CD1c-positive myeloid dendritic cell (primary cell): ENCODE results near the gene ABCG2.

Source experiments
- DNase-seq: peaks from one replicate; pipeline ENCODE4 v3.0.0-alpha.2; 2016; ENCODE audit errors: extremely low spot score

Gene ABCG2

DNA sequence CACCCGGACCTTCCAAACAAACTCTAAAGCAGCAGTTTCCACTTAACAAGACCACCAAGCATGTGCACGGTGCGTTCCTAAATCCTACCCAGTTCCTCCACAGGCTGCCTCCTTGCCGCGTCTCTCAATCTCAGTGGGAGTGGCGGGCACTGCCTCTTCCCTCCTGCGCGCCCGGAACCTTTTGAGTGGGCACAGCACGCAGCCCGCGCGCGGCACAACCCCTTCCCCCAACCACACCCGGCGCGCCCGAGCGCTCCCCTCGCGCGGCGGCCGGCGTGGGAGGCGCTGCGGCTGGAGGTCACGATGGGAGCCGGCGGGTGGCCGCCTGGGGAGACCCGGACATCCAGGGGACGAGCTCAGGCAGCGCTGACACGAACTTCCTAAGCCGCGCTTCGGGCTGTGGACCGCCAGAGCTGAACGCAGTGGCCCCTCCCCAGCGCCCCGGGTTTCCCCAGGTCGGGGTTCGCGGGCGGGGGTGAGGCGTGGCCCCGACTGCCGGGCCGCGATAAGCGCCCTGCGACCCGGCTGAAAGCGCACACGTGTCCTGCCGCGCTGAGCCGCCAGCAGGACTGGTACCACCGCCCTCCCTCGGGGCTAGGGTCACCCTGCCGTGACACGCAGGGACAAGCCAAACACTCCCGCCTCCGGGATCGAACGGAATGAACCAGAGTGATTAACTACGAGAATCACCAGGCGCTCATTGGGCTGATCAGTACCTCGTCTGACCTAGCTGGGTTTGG lies at the start of gene ABCG2:
ABCG2 (minus strand) TSS at position 151 of the 740 bp plus-strand sequence. CDS start 18,644 bp downstream, outside the sequence.
- DNase-seq, result peak; percentile 88

DNA sequence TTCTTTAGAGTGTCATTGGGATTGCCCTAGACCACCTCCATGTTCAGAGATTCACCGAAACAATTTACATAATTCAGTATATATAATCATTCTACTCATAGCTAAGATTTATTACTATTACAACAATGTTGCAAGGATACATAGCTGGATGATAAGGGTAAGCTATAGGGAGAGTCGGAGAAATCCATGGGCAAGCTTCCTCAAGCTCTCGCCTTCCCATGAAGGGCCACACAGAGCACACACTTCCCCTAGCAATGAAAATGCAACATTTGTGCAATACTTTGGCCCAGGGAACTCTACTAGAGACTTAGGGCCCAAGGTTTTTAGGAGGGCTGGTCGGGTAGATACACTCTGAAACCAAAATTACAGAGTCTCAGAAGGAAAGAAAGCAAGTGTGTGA lies 49.7 kb upstream of the ABCG2 start:
- no peak for DNase-seq

DNA sequence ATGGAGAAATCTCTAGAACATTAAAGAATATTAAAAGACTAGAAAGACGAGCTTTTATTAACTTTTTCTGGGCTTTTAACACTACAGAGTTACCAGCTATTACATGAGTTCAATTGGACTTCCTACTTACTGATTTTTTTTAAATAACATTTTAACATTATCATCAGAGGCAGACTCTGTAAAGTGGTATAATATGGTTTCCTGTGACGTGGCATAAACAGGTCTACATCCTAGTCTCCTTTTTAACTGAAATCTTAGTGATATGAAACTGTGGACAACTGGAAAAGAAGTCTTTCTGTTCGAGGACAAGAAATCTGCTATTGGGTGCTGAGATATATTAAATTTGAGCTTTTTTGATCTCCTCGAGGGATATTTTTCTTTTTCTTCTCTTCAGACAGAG lies 48.7 kb upstream of the ABCG2 start:
- DNase-seq, result no peak

DNA sequence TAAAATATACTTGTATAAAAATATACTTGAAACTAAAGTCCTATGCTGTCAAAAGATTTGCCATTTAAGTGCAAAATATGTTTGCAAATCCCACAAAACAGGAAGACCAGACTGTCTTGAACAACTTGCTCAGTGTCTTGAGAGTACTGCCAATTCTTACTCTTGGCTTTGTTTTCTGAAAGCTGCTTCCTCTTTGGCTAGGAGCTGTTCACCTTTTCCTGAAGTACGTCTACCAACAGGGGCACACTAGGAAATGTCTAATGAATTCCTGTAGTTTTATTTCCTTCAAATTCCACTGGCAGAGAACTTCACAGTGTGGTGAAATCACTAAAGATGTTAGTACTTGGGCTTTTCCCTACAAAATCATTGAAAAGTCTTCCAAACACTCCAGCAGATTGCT lies 46.4 kb upstream of the ABCG2 start:
- DNase-seq, result no peak

DNA sequence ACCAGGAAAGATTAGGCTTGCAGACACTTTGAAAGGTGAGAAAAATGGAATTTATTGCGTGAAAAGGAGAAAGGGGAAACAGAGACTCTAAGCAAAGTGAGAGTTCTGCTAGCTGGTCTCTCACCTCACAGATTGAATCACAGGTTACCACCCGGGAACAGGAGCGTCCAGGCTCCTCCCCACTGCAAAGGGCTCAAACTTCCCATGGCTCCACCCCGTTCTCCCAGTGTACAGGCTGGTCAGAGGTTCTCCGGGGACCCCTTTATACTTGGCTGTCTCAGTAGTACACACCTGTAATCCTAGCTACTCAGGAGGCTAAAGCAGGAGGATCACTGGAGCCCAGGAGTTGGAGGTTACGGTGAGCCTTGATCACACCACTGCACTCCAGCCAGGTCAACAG lies 44.0 kb upstream of the ABCG2 start:
- no peak for DNase-seq

DNA sequence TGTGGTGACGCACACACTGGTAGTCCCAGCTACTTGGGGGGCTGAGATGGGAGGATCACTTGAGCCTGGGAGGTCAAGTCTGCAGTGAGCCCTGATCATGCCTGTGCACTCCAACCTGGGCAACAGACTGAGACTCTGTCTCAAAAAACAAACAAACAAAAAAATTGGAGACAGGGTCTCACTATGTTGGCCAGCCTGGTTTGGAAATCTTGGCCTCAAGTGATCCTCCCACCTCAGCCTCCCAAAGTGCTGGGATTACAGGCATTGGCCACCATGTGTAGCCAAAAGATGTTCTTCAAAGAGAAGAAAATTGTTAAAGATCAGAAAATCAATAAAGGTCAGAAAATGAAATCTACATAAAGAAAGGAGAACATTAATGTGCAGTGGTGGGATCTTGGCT lies 41.7 kb upstream of the ABCG2 start:
- DNase-seq, result no peak

DNA sequence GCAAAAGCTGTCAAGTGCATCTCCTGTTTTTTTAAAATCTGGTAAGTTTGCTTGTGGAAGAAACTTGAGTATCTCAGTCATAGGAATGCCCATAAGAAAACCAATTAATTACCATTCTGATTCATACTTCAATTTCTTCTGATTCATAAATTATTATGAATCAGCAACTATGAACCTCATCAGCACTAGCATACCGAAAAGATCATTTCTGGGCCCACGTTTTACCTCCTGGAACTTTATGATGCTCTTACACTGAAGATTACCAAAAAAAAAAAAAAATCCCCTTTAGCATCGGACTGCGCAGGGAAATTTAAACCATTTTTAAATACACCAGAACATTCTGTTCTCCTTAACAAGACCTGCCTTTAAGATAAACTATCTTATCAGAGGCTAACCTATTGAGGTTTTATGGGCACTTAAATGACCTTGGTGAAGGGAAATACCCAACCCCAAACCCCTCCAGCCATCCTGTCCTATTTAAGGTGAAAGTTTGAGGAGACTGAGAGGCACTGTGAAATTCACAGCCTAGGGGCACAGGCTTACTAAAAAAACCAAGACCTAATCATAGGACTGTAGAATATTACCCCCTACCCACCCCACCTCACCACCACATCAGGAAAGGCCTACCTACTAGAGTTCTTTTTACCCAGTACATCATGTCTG lies 38.2 kb upstream of the ABCG2 start:
- DNase-seq, result no peak

DNA sequence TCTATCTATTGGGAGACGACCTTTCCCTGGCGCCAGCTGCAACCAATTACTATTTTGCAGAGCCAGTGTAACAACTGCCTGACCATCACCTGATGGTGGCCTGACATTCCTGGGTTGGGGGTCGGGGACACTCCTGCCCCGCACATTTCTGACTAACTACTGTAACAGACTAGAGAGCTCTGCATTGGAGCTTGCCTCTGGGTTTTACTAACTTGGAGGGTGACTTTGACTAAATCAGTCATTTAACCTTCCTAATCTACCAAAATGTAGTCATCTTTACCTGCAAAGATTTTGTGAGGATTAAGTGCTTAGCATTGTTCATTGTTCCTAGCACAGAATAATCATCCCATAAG lies 37.5 kb upstream of the ABCG2 start:
- no peak for DNase-seq

DNA sequence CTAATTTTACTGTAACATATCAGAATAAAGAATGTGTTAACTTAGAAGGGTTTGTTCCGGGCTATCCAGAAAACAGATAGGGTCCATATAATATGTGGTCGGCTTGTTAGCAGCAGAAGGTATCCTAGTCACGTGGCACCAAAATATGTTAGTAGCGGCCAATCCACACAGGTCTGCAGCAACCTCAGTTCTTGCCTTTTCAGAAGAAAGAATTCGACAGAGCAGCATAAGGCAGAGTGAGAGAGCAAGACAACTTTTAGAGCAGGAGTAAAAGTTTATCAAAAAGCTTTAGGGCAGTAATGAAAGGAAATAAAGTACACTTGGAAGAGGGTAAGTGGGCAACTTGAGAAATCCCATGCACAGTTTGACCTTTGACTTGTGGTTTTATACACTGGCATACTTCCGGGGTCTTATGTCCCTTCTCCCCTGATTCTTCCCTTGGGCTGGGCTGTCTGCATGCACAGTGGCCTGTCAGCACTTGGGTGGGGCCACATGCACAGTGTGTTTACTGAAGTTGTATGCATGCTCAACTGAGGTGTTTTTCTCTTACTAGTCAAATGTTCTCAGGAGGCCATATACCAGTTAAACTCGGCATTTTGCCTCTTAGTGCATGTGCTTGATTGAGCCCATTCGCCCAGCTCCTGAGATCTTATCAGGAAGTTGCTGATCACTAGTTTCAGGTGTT lies 37.0 kb upstream of the ABCG2 start:
- DNase-seq, result no peak

DNA sequence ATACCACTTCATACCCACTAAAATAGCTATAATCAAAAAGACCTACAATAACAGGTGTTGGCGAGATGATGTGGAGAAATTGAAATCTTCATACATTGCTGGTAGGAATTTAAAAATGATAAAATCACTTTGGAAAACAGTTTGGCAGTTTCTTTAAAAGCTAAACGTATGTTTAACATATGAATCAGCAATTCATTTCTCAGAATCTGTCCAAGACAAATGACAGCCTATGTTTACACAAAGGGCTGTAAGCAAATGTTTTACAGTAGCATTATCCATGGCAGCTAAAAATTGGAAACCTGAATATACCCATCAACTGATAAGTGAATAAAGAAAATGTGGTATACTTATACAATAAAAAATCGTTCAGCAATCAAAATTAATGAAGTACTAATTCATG lies 33.0 kb upstream of the ABCG2 start:
- no peak for DNase-seq

DNA sequence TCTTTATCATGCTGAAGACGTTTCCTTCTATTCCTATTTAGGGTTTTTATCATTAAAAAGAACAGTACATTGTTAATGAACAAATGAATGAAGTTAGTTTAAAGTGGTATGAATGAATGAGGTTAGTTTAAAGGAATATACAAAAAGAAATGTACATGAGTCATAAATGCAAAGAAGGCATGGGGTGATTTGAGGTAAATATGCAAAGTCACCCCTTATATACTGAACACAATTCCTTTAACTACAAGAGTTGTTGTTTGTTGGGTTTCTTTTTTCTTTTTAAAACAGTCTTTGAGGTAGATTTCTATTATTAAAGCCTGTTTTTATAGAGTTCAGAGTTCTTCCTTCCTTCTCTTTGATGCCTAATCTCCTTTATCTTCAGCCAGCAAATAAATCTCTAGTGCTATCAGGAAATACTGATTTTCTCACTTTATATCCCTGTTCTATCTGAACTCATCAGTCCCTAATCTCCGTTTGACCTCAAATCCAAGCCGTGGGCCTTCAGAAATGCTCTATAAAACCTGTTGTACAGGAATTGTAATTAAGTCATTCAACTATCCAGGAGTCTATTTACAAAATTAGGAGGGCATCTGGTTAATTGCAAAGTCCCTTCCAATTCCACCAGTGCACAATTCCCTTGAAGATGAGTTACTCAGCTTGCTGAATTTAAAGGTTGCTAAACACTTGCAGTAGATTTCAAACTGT lies 31.6 kb upstream of the ABCG2 start:
- no peak for DNase-seq

DNA sequence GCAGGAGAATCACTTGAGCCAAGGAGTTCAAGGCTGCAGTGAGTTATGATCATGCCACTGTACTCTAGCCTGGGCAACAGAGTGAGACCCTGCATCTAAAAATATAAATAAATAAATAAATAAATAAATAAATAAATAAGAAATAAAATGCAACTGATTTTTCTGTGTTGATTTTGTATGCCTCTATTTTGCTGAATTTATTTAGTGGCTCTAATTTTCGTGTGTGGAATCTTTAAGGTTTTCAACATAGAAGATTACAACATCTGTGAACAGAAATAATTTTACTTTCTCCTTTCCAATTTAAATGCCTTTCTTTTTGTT lies 30.9 kb upstream of the ABCG2 start:
- DNase-seq, result no peak

DNA sequence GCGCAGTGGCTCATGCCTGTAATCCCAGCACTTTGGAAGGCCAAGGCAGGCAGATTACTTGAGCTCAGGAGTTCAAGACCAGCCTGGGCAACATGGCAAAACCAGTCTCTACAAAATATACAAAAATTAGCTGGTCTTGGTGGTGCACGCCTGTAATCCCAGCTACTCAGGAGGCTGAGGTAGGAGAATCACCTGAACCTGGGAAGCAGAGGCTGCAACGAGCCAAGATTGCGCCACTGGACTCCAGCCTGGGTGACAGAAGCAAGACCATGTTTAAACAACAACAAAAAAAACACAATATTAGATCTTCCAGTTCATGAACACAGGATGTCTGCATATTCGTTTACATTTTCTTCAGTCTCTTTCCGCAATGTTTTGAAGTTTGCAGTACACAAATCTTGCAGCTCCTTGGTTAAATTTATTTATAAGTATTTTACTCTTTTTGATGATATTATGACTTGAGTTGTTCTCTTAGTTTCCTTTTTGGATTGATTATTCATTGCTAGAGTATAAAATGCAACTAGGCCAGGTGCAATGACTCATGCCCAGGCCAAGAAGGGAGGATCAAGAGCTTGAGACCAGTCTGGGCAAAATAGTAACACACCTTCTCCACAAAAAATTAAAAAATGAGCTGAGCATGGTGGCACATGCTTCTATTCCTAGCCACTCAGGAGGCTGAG lies 30.4 kb upstream of the ABCG2 start:
- DNase-seq, result no peak

DNA sequence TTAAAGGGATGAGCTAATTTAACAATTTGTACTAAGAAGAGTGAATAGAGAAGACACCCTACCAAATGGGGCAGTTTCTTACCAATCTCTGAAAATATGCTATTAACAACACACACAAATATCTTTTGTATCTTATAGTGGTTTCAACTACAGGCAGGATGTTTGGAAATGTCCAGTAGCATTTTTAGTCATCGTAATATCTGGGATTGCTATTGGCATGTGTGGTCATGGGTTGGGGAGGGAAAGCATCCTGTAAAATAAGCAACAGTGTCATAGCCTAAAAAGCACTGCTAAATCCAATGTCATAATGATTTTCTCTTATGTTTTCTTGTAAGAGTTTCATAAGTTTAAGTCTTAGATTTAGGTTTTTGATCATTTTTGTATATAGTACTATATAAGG lies 29.3 kb upstream of the ABCG2 start:
- no peak for DNase-seq

DNA sequence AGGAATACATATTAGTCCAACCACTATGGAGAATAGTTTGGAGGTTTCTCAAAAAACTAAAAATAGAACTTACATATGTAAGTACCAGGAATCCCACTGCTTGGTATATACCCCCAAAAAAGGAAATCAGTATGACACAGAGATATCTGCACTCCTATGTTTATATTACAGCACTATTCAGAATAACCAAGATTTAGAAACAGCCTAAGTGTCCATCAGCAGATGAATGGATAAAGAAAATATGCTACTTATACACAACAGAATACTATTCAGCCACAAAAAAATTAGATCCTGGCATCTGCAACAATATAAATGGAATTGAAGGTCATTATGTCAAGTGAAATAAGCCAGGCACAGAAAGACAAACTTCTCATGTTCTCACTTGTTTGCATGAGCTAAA lies 27.5 kb upstream of the ABCG2 start:
- DNase-seq, result no peak

DNA sequence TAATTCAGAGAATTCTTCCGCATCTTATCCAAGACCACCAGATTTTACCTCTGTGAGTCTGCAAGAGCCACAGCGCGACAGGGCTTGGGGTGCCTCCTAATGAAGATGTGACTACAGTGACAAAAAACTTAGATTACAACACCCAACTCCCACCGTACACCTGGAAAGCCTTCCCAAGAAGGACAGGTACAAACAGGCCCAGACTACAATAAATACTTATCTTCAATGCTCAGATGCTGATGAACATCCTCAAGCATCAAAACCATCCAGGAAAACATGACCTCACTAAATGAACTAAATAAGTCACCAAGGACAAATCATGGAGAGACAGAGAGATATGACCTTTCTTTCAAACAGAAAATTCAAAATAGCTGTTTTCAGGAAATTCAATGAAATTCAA lies 20.8 kb upstream of the ABCG2 start:
- DNase-seq, result no peak

DNA sequence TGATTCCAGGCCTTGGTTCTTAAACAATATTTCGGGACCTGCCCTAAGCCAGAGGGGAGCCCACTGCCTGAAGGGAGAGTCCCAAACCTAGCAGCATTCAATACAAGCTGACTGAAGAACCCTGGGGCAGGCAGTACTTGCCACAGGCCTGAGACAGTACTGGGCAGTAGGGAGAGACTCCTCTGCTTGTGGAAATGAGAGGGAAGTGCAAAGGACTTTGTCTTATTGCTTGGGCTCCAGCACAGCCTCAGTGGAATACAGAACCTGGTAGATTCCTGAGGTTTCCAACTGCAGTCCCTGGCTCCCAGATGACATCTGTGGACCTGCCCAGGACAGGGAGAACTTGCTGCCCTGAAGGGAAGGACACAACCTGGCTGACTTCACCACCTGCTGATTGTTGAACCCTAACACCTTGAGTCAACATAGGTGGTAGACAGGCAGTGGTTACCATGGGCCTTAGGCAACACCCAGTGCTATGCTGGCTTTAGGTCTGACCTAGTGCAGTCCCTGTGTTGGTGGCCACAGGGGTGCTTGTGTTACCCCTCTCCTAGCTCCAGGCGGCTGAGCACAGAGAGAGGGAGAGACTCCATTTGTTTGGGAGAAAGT lies 20.3 kb upstream of the ABCG2 start:
- no peak for DNase-seq

DNA sequence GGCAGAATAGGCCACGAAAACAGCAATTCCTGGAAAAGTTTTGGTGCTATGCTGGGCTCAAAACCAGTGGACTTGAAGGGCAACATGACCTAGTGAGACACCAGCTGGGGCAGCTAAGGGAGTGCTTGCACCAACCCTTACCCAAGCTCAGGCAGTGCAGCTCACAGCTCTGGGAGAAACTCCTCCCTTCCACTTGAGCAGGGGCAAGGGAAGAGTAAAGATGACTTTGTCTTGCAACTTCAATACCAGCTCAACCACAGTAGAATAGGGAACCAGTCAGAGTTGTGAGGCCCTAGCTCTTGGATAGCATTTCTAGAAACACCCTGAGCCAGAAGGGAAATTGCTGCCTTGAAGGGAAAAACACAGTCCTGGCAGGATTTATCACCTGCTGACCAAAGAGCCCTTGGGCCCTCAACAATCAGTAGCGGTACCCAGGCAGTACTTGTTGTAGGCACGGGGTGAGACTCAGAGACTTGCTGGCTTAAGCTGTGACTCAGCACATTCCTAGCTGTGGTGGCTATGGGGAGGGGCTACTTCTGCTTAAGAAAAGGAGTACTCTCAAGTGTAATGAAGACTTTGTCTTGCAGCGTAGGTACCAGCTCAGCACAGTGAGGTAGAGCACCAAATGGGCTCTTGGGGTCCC lies 19.7 kb upstream of the ABCG2 start:
- DNase-seq, result peak; percentile 63

DNA sequence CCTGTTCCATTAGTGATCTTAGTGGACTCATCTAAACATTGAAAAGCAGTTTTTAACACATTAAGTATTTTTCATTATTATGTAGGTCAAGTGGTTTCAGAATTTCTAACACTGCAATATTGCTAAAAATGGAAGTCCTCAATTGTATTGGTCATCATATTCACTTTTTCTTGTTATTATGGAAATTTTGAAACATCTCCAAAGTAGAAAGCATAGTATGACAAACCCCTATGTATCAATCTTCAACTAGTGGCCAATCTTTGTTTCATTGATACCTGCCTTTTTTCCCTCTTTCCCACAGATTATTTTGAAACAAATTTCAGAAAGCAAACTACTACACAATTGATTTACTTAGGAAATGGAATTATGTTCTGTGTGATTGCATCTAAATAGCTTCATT lies 14.5 kb upstream of the ABCG2 start:
- DNase-seq, result no peak

DNA sequence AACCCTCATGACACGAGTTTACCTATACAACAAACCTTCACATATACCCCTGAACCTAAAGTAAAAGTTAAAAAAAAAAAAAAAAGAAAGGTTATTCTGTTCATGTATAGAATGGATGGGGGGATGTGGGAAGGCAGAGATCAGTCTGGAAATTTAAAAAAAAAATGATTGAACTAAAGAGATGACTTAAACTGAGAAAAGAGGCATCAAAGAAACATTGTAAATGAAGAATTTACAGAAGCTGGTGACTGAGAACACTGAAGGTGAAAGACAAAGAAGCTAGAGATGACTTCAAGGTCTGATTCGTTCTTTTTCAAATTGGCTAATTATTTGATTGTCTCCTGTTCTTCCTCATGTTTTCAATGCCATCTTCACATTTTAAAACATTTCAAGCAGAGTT lies 12.8 kb upstream of the ABCG2 start:
- DNase-seq, result no peak

DNA sequence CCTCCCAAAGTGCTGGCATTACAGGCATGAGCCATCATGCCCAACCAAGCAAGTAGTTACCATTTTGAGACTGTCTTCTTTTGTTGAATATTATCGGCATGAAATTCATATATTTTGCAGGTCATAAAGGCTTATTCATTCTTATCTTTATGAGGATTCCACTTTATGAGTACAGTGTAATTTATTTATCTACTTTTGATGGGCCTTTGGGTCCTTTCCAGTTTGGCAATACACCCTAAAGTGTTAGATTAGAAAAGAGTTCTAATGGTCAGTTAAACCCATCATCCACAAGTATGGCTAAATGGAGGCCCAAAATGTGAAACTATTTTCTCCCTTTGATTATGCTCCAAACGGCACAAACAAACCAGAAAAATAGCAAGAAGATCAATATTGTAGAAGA lies 10.9 kb upstream of the ABCG2 start:
- no peak for DNase-seq
